Colon (tissue), 2 donors: ENCODE data around the gene TRIM2.

Source experiments
- FAIRE-seq: peaks from 2 replicates; lab custom pipeline; 2012; peaks lifted over from hg19 to GRCh38; lab: Jason Lieb, UNC
- donor health status: control.
- donor health status: control.

Gene TRIM2

DNA sequence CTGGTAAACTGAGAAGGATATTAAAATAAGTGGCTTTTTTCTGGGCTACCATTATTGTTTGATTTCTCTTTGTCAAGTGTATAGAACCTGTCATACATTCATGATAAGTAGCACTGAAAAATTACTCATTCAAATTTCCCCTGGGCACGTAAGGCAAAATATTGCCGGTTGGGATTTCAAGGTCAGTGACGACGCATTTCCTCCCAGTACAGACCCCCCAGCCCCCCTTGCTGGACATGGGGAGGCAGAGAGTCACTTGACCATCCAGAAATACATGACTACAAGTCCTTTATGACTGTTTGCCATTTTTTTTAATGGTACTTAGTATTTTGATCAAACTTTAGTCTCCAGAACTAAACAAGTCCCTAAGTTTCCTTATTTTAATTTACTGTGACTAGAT is 133.4 kb downstream of the TRIM2 start:
- no peak for FAIRE-seq

DNA sequence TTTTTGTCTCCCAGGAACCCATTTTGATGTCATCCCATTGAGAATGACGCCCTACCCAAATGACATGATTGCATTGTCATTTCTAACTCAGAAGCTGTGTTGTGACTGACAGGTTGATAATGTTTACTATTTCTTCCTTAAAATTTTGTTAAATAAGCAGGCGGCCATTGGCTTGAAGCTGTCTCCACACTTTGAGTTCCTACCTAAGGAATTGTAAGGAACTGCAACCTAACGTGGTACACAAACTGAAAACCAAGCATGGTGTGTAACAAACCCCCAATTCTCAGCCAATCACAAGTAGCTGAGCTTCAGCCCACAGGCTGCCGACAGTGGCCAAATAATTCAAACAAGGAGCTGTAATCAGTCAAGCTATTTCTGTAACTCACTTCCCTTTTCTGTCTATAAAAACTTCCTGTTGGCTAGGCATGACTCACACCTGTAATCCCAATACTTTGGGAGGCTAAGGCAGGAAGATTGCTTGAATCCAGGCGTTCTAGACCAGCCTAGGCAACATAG is 137.4 kb downstream of the TRIM2 start:
- FAIRE-seq: no peak

DNA sequence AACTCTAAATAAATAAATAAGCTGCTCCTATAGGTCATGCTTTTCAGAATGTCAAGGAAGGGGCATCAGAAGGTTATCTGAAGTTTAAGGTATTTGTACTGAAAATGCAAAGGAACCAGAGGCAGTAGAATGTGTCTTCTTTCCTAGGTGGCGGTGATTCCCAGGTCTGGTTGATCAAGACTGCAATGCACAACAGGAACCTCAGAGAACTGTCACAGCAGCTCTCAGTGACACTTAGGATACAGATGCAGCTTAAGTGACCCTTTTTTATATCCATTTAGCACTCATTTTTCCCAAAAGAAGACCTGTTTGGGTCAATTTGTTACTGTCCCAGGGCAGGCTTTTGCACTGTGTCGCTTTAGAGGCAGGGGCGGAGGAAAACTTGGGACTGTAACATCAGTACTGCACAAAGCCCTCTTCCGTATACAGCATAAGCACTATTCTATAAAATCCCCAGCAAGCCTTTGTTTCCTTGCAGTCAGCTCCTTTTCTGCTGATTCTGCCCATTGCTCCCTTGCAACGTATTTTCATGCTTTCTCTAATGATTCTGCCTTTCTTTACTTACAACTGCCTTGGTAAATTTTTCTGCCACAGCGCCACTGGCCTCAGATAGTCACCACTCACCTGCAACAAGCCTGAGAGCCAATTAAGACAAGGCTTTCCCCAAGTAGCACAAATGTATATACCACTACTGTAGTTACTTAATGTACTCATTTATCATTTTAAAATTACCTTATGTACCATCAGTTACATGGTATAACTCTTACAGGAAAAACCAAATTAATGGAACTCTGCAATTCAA is 138.7 kb downstream of the TRIM2 start:
- FAIRE-seq: no peak

DNA sequence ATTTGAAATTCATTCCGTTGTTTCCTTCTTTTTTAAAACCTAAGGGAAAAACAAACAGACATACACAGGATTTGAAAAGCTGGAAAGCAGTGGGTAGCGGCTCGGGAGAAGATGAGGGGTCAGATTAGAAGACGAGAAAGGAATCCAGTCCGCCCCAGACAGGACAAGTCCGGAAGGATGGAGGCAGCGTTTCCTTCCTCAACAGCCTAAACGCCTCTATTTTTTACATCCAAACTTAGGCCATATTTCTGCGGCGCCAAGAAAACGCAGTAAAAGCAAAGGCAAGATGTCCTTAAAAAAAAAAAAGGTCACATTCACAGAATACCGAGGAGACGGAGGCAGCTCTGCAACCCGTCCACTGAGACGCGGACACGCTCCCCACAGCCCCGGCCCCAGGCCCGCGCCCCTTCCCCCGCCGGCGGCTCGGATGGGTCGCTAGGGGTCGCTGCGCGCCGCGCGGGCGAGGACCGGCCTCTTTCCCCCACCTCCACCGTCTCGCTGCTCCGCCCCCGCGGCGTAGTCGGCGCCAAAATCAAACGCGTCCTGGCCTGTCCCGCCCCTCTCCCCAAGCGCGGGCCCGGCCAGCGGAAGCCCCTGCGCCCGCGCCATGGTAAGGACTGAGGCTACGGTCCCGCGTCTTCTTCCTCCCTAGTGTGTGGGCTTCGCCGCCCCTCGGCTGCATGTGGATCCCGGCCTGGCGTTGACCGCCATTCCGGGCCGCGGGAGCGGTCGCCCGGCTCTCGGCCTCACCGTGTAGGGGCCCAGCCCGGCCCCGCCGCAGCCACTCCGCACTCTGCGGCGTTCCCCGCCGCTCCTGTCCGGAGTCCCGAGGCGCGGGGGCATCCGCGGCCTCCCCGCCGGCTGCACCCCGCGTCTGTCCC is 140.1 kb downstream of the TRIM2 start, which contains the start of gene MND1:
MND1 (plus strand) TSS at position 558 of the 881 bp plus-strand sequence; CDS start at position 608, 50 bp downstream.
- FAIRE-seq: no peak

DNA sequence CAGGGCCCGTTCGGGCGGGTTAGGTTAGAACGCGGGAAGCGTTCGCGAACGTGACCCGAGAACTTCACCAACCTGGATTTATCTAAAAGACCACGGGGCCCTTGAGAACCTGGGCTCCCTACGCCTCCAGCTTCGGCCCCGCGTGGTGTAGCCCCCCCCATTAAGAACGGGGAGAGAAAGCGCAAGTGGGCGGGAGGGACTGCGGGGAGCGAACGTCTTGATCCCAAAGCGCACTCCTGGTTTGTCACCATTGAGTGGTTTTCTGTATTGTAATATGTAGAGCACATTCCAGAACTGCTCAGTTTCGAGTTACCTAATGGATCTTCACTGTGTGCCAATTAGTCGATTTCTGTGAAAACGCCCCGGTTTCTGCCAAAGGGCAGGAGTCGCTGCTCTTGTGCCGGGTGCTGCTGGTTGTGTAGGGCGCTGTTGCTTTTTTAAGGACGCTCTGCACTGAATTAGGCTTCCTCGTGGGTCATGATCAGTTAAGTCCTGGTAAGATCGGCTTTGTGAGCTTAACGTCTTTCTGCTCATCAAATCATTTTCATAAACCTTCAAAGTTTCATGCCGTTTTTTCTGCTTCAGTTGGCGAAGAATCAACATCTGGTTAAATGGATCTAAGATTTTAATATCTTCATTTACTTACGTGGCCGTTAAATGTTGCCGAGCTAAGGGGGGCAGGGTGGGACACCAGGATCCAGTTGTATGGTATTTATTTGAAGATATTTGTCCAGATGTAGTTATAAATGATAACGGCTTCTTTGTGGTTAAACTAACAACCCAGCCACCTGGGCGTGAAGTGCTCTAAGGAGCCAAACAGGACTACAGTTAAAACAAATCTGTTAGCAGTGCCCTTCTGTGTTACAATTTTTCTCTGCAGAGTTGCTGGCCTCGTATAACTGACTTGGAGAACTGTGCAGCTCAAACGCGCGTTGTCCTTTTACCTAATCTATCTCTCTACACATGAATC is 141.1 kb downstream of the TRIM2 start:
- FAIRE-seq: no peak

DNA sequence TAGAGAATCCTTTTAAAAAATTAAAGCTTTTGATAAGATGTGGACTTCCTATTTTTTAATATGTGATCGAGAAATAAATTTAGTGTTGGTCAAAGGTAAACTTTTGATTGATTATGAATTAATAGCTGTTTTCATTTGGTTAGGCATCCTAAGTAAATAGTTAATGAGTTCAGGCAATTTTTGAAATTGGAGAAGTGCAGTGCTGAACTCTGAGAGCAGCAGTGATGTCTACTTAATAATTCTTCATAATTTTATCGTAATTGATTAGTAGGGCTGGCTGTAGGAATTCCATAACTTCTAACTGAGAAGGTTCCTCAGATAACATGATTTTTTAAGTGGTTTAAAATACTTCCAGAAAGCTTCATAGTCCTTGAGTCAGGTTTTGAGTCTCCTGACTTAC is 141.8 kb downstream of the TRIM2 start:
- no peak for FAIRE-seq

DNA sequence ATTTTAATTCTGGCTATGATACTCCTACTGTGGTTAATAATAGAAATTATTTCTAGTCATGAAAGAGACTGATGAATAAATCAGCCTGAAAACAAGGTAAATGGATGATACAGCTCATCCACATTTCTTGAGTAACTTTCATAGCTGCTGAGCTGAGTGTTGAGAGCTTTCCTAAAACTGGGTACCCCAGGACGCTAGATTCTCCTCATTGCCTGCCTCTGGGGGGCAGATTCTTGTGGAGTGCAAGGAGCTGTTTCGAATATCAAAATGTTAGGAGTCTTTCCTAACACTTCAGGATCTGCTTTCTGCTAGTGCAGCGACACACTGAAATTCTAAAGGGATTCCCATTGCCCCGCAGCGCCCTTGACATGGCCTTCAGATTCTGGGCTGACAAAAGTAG is 142.3 kb downstream of the TRIM2 start:
- FAIRE-seq: no peak

DNA sequence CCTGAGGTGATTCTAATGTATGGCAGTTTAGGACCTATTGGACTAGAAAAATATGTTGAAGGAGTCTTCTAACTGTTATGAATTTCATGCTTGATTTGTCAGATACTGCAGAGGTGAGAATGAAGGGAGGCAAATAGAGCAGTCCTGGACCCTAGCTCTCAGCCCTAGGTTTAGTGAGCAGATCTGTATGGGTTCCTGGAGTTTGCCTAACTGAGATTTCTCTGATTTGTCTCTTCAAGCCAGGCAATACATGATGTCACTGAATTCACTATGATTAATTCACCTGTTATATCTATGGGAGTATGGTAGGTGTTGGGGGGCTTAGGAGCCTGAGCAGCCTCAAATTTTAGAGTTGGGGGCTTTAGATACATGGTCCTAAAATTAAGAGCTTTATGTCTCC is 142.9 kb downstream of the TRIM2 start:
- no peak for FAIRE-seq

DNA sequence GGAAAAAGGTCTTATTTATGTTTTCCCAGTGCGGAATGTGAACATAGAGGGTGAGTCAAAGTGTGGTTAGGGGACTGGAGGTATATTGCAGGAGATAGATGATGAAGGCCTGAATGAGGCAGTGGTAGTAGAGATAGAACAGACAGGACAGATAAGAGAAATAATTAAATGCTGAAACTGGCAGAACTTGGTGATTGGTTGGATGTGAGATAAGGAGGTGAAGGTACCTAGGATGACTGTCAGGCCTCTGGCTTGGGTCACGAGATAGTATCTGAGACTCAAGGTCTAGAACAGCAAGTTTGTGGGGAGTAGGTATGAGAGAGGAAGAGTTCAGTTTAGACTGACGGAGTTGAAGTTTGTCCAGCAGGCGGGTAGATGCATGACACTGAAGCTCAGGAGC is 143.8 kb downstream of the TRIM2 start:
- no peak for FAIRE-seq

DNA sequence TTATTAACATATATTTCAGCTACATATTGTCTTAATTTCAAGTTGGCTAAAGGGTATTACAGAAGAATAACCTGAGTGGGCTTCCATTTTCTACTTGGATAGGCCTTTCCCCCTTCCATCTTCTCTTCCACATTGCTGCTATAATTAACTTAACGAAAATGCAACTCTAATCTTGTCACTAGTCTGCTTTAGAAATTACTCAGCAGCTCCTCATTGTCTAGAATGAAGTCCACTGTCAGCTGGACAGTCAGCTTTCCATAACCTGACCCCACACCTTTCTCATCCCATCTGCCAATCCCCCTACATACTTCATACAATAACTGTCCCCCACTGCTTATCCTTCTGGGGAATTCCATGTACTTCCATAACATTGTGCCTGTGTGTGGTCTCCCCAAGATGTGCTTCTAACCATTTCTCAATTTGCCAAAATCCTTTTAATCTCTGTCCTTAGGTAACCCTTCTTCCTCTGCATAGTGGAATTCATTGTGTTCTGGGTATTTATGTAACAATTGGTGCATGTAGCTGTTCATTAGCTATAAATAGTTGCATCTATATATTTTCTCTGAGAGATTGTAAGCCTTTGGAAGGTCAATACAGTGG is 145.1 kb downstream of the TRIM2 start:
- FAIRE-seq: no peak

DNA sequence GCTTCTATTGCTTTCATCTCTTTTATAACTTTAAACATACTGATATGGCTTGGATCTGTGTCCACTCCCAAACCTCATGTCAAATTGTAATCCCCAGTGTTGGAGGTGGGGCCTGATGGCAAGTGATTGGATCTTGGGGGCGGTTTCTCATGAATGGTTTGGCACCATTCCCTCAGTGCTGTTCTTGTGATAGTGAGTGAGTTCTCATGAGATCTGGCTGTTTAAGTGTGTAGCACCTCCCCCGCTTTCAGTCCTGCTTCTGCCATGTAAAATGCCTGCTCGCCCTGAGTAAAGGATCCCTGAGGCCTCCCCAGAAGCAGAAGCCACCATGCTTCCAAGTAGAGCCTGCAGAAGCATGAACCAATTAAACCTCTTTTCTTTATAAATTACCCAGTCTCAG is 157.9 kb downstream of the TRIM2 start:
- no peak for FAIRE-seq

DNA sequence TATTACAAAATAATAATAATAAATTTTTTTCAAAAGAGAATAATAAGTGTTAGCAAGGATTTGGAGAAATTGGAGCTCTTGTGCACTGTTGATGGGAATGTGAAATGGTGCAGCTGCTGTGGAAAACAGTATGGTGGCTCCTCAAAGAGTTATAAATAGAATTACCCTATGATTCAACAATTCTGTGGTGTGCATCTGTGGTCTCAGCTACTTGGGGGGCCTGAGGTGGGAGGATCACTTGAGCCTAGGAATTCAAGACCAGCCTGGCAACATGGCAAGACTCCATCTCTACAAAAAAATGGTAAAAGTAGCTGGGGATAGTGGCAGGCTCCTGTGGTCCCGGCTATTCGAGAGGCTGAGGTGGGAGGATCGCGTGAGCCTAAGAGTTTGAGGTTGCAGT is 159.8 kb downstream of the TRIM2 start:
- no peak for FAIRE-seq

DNA sequence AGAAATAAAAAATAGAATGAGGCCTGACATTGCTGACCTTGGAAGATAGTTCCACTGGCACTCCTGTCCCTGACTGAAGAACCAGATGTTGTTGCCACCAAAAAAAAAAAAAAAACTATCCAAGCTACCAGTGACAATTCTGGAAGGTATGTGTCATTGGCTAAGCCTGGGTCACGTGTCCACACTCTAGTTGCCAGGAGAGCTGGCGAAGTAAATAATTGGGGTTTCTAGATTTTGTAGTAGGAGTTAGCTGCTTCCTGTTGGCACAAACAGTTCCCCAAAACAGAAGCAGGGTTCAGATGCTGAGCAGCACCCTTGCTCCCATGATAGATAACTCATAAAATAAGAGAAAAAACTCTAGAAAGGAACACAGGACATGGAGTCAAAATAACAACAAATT is 160.8 kb downstream of the TRIM2 start:
- FAIRE-seq: no peak

DNA sequence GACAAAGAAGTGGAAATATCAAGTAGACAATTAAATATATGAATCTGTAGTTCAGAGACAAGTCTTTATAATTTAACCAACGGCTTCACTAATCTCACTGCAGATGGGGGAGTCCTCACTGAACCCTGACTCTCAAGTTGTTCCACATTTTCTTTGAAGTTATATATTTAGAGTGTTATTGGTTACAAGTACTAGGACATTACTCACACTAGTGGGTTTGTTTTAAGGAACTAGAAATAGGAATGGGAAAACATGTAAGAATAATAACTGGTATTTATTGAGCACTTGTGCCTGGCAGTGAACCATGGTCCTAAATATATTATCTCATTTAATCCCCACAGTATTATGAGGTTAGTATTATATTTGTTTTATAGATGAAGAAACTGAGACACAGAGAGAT is 162.2 kb downstream of the TRIM2 start:
- FAIRE-seq: no peak

DNA sequence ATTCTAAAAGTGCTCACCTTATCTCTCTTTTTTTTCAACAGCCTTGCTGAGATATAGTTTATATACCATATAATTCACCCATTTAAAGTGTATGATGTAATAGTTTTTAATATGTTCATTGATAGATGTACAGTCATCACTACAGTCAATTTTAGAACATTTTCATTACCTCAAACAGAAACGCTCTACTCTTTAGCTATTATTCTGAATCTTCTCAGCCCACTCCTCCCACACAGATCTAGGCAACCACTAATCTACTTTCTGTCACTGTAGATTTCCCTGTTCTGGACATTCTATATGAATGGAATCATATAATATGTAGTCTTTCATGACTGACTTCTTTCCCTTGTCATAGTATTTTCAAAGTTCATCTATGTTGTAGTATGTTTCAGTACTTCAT is 162.8 kb downstream of the TRIM2 start:
- FAIRE-seq: no peak

DNA sequence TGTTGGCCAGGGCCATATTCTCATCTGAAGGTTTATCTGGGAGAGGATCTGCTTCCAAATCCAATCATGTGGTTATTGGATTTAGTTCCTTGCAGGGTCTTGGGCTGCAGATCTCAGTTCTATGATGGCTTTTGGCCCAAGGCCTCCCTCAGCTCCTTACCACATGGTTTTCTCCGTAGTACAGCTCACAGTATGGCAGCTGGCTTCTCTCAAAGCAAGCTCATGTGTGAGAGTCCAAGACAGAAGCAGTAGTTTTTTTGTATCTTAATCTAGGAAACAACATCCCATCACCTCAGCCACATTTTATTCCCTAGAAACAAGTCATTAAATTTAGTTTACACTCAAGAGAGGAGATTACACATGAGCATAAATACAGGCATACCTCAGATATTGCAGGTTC is 164.8 kb downstream of the TRIM2 start:
- FAIRE-seq: no peak

DNA sequence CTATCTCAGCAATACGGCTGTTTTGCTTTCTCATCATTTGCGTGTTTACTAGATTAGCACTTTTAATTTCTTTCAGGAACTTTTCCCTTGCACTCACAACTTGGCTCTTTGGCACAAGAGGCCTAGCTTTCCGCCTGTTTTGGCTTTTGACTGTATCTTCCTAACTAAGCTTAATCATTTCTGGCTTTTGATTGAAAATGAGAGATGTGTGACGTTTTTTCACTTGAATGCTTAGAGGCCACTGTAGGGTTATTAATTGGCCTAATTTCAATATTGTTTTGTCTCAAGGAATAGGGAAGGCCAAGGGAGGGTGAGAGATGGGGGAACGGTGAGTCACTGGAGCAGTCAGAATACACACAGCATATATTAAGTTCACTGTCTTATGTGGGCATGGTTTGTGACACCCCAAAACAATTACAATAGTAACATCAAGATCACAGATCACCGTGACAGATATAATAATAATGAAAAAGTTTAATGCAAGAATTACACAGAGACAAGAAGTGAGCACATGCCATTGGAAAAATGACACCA is 167.5 kb downstream of the TRIM2 start:
- FAIRE-seq: no peak

DNA sequence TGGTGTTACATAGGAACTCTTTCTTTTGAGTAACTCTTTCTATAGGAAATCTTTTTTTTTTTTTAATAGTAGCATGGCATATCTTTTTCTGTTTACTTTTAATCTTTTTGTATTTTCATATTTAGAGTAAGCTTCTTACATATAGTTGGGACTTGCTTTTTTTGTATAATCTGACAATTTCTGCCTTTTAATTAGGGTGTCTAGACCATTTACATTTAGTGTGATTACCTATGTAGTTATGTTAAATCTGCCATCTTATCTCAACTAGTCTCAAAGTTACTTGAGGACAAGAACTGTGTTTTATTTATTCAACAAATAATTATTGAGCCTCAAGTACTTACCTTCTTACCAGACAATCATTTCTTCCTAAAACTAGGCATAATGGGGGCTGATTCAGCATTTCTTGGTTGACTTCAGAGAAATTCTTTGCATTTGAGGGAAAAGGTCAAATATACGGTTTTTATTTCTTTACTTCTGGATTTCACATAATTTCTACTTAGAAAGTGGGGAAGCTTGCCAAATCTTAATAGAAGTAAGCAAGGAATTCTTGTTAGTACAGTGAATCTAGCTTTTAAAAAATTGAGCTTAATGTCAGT is 168.8 kb downstream of the TRIM2 start:
- FAIRE-seq: no peak

DNA sequence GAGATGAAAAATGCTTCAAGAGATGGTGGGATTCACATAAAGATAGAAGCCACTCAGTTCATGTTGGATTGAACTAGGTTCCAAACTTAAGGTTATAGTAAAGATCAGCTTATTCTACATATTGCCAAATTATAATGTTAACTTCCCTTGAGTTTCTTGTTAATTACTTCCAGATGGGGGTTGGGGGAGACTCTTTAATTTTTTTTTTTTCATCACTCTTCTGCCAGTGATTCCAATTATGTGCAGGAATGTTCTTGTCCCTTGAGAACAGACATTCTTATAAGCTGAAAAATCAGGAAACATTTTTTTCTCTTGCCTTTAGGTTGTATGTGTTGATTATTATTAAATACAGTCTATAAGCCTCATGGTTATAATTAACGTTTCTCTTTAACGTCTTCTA is 170.2 kb downstream of the TRIM2 start:
- no peak for FAIRE-seq

DNA sequence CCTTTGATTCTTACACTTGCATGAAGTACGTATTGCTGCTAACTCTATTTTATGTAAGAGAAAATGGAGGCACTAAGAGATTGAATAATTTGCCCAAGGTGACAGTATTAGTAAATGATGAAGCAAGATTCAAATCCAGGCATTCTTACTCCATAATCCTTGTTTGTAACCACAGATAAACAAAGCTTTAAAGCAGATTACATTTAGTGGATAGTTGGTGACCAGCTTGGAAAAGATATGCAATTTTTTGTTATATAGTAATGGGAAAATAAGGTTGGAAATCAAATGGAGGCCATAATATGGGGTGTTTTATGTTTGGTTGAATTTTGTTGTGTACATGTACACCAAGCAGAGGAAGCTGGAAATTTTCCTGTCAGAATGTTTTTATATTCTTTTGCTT is 171.1 kb downstream of the TRIM2 start:
- no peak for FAIRE-seq

DNA sequence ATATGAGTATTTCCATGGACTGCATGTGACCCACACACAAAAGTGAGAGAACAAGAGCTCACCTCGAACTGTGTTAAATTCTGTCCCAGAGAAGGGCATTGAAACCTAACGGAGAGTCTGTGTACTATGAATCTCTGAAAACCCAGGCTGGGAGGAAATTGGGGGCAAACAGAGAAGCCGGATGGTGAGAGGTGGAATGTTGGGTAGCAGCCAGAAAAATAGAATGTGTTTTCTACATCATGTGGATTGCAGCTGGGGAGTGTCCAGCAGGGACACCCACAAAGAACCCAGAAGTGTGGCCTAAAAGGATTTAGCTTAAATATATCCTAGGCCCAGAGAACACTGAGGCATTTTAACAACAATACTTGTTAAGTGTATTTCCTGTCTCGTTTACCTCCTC is 178.9 kb downstream of the TRIM2 start:
- FAIRE-seq: no peak
